Osteoblast (primary cell): ENCODE data around the gene LYPD1. TPM values are rescaled to one million over a fixed set of nuclear protein-coding genes. Genes with fewer than 3 reads are reported as not detected.

Source experiments
- DNase-seq: peaks from one replicate; pipeline ENCODE4 v3.0.0; 2011; ENCODE audit warnings: low spot score, mixed read lengths; ENCODE audit not compliant: insufficient read length; ENCODE audit errors: missing footprints
- H2AFZ ChIP-seq: 2 replicates; pipeline ENCODE4 v1.6.0; 2011; ENCODE audit warnings: mild to moderate bottlenecking, low read length
- H3K27ac ChIP-seq: 2 replicates; pipeline ENCODE4 v1.5.1; 2011; ENCODE audit warnings: mild to moderate bottlenecking, low read depth, low read length, moderate library complexity
- H3K27me3 ChIP-seq: 2 replicates; pipeline ENCODE4 v1.6.0; 2012; ENCODE audit warnings: mild to moderate bottlenecking, control low read depth, inconsistent platforms, low read length, moderate library complexity; ENCODE audit not compliant: insufficient read depth
- H3K36me3 ChIP-seq: 2 replicates; pipeline ENCODE4 v1.5.1; 2011; ENCODE audit warnings: mild to moderate bottlenecking, low read length, control low read depth, moderate library complexity; ENCODE audit not compliant: insufficient read depth
- H3K4me1 ChIP-seq: 2 replicates; pipeline ENCODE4 v1.5.1; 2011; ENCODE audit warnings: mild to moderate bottlenecking, low read length, control low read depth, moderate library complexity; ENCODE audit not compliant: insufficient read depth
- H3K4me2 ChIP-seq: 2 replicates; pipeline ENCODE4 v1.6.0; 2011; ENCODE audit warnings: mild to moderate bottlenecking, low read length; ENCODE audit not compliant: insufficient read depth
- H3K4me3 ChIP-seq: fragments of 200-600 bp; sonication (generic); 3 replicates; pipeline ENCODE4 v1.5.1; 2012; ENCODE audit warnings: mild to moderate bottlenecking, low read length, inconsistent platforms; ENCODE audit not compliant: insufficient read depth
- H3K79me2 ChIP-seq: 2 replicates; pipeline ENCODE4 v1.6.0; 2012; ENCODE audit warnings: mild to moderate bottlenecking, low read length, control low read depth, inconsistent platforms; ENCODE audit not compliant: insufficient read depth
- H3K9me3 ChIP-seq: 2 replicates; pipeline ENCODE4 v1.5.1; 2011; ENCODE audit warnings: low read depth, low read length, control low read depth
- H4K20me1 ChIP-seq: 2 replicates; pipeline ENCODE4 v1.6.0; 2012; ENCODE audit warnings: mild to moderate bottlenecking, low read length, control low read depth; ENCODE audit not compliant: insufficient read depth
- CTCF ChIP-seq: IDR thresholded peaks from 2 replicates; pipeline ENCODE4 v1.5.1; 2011; ENCODE audit warnings: mild to moderate bottlenecking, low read depth, low read length, moderate library complexity; ENCODE audit errors: extremely low read depth
- total RNA-seq: library from RNA; depleted of rRNA; stranded (reverse); fragments of >200 nt; gene quantifications from 2 replicates; pipeline ENCODE4 v1.2.3, GENCODE V29; 2012

The LYPD1 gene
- total RNA-seq, 1 donor: 2.5 TPM

GRCh38 chr2:132598536-132598935 is 71.5 kb downstream of the LYPD1 start:
- H3K36me3 ChIP-seq: no peaks in the 10 kb centered on the region
- no peak for DNase-seq
- H3K4me1 ChIP-seq: no peaks in the 10 kb centered on the region
- H3K9me3 ChIP-seq: no peaks in the 10 kb centered on the region
- H3K4me2 ChIP-seq: no peak overlapping the region
- H4K20me1 ChIP-seq: no peaks in the 10 kb centered on the region
- H3K27ac ChIP-seq: no peak overlapping the region
- TF ChIP-seq CTCF: no peak
- H3K27me3 ChIP-seq: no peaks in the 10 kb centered on the region
- no peak overlapping the region for H3K4me3 ChIP-seq
- H3K79me2 ChIP-seq: no peaks in the 10 kb centered on the region
- H2AFZ ChIP-seq: no peak overlapping the region

- TF ChIP-seq CTCF: no peak
- H3K4me2 ChIP-seq: no peak overlapping the region
- H3K4me3 ChIP-seq: no peak overlapping the region
- H3K27ac ChIP-seq: no peak overlapping the region
- DNase-seq: no peak
- no peaks in the 10 kb centered on the region for H3K36me3 ChIP-seq
- no peaks in the 10 kb centered on the region for H3K9me3 ChIP-seq
- H3K27me3 ChIP-seq: no peaks in the 10 kb centered on the region
- H4K20me1 ChIP-seq: no peaks in the 10 kb centered on the region
- no peaks in the 10 kb centered on the region for H3K79me2 ChIP-seq
- no peak overlapping the region for H2AFZ ChIP-seq
- no peaks in the 10 kb centered on the region for H3K4me1 ChIP-seq
These were observed 72.2 kb downstream of the LYPD1 start for GRCh38 chr2:132597831-132598230.

GRCh38 chr2:132597166-132597565 is 72.8 kb downstream of the LYPD1 start:
- Histone ChIP-seq H3K27ac (no peak overlapping the region), H3K4me3 (no peak overlapping the region), H4K20me1 (no peaks in the 10 kb centered on the region), H2AFZ (no peak overlapping the region), H3K4me1 (no peaks in the 10 kb centered on the region), H3K9me3 (no peaks in the 10 kb centered on the region), H3K36me3 (no peaks in the 10 kb centered on the region), H3K79me2 (no peaks in the 10 kb centered on the region), H3K27me3 (no peaks in the 10 kb centered on the region), H3K4me2 (no peak overlapping the region)
- TF ChIP-seq CTCF: no peak
- DNase-seq: no peak

GRCh38 chr2:132595693-132596092 is 74.3 kb downstream of the LYPD1 start:
- Histone ChIP-seq H4K20me1 (no peaks in the 10 kb centered on the region), H3K27ac (no peak overlapping the region), H3K27me3 (no peaks in the 10 kb centered on the region), H2AFZ (no peak overlapping the region), H3K4me3 (no peak overlapping the region), H3K9me3 (no peaks in the 10 kb centered on the region), H3K4me2 (no peak overlapping the region), H3K36me3 (no peaks in the 10 kb centered on the region), H3K79me2 (no peaks in the 10 kb centered on the region), H3K4me1 (no peaks in the 10 kb centered on the region)
- TF ChIP-seq CTCF: no peak
- no peak for DNase-seq
